ENCODE data around the gene ITGB5. TPM values are rescaled to one million over a fixed set of nuclear protein-coding genes. Genes with fewer than 3 reads are reported as not detected.

ITGB5 gene
- total and polyA plus RNA-seq, 2 donors (not counting 3 experiments of a cell fraction or from before 2014, with no cell fraction given) = 144 to 170 TPM

GRCh38 chr3:124893526-124893925, 6.4 kb upstream of the ITGB5 start:
- Histone ChIP-seq H3K79me2 (ENCODE audit: control insufficient read depth, insufficient read depth, low read length) (no peaks in the 10 kb centered on the region), H3K4me2 (ENCODE audit: insufficient read depth, low read length) (no peak overlapping the region), H3K27ac (ENCODE audit: insufficient read depth, low read depth, low read length) (no peak overlapping the region), H3K4me3 (replicated peaks in 1 of 3; ENCODE audit: insufficient read depth in 1 of 3, low read depth in 1 of 3, low read length in 3 of 3) (no peak overlapping the region), H3K9ac (replicated peaks; ENCODE audit: extremely low read depth, insufficient read depth, low read length) (no peak overlapping the region), H3K9me1 (replicated peaks; ENCODE audit: control insufficient read depth, extremely low read depth, insufficient read depth, low read length) (no peaks in the 10 kb centered on the region), H3K9me3 (replicated peaks; ENCODE audit: control insufficient read depth, insufficient read depth, low read length) (no peaks in the 10 kb centered on the region), H2AFZ (ENCODE audit: low read depth, low read length) (no peak overlapping the region), H3K36me3 (ENCODE audit: control insufficient read depth in 2 of 2, extremely low read depth in 1 of 2, insufficient read depth in 2 of 2, low read length in 2 of 2) (no peaks in the 10 kb centered on the region), H4K20me1 (replicated peaks; ENCODE audit: control insufficient read depth, extremely low read depth, insufficient read depth, low read length) (no peaks in the 10 kb centered on the region), H3K27me3 (ENCODE audit: control insufficient read depth in 2 of 2, insufficient read depth in 2 of 2, low read length in 2 of 2) (no peaks in the 10 kb centered on the region), H3K4me1 (ENCODE audit: control insufficient read depth, extremely low read depth, insufficient read depth, low read length) (no peaks in the 10 kb centered on the region)
- CTCF ChIA-PET = interaction anchor here (7.6 kb wide), 1 partner anchor 107 kb away, joined by 66 read pairs; no protein-coding TSS in a partner anchor
- no TSS peak for BruUV-seq (replicated peaks)
- POLR2A ChIA-PET = no interaction called here
- TF ChIP-seq MYC (IDR thresholded peaks at IDR 0.05; ENCODE audit: low read depth, low read length) = no peak
- no peak for TF ChIP-seq POLR2AphosphoS5 (IDR thresholded peaks at IDR 0.05; ENCODE audit: insufficient read depth, low read depth, low read length)
- DNase-seq (ENCODE audit: low read depth, low spot score) = no peak
- no peak for FAIRE-seq
- dilution Hi-C loops (cut with MboI; ENCODE audit: extremely low pct_ligation_motif_present, low sequenced_read_pairs) = loop anchor here (25.0 kb wide), 1 partner anchor 131 kb away; no protein-coding TSS in a partner anchor
- intact Hi-C loops (cut with micrococcal nuclease) = loop anchor here (5.0 kb wide), 1 partner anchor 629 kb away; the partner anchor contains the start of gene SNX4

GRCh38 chr3:124890573-124891190, 3.5 kb upstream of the ITGB5 start:
- Histone ChIP-seq H3K4me2 (ENCODE audit: insufficient read depth, low read length) (no peak overlapping the region), H3K79me2 (ENCODE audit: control insufficient read depth, insufficient read depth, low read length) (peaks cover 4% of the 10 kb centered on the region), H3K27ac (ENCODE audit: insufficient read depth, low read depth, low read length) (no peak overlapping the region), H3K9me1 (replicated peaks; ENCODE audit: control insufficient read depth, extremely low read depth, insufficient read depth, low read length) (no peaks in the 10 kb centered on the region), H3K27me3 (ENCODE audit: control insufficient read depth in 2 of 2, insufficient read depth in 2 of 2, low read length in 2 of 2) (no peaks in the 10 kb centered on the region), H3K9me3 (replicated peaks; ENCODE audit: control insufficient read depth, insufficient read depth, low read length) (no peaks in the 10 kb centered on the region), H3K36me3 (ENCODE audit: control insufficient read depth in 2 of 2, extremely low read depth in 1 of 2, insufficient read depth in 2 of 2, low read length in 2 of 2) (no peaks in the 10 kb centered on the region), H3K9ac (replicated peaks; ENCODE audit: extremely low read depth, insufficient read depth, low read length) (no peak overlapping the region), H2AFZ (ENCODE audit: low read depth, low read length) (no peak overlapping the region), H3K4me3 (replicated peaks in 1 of 3; ENCODE audit: insufficient read depth in 1 of 3, low read depth in 1 of 3, low read length in 3 of 3) (no peak overlapping the region), H3K4me1 (ENCODE audit: control insufficient read depth, extremely low read depth, insufficient read depth, low read length) (peaks cover 4% of the 10 kb centered on the region), H4K20me1 (replicated peaks; ENCODE audit: control insufficient read depth, extremely low read depth, insufficient read depth, low read length) (no peaks in the 10 kb centered on the region)
- DNase-seq (ENCODE audit: low read depth, low spot score) (no peak), FAIRE-seq (no peak)
- TF ChIP-seq CTCF (IDR thresholded peaks at IDR 0.05; ENCODE audit: extremely low read depth in 1 of 2, insufficient read depth in 1 of 2, low read depth in 1 of 2, low read length in 2 of 2) (no peak), MYC (IDR thresholded peaks at IDR 0.05; ENCODE audit: low read depth, low read length) (no peak), FOS (IDR thresholded peaks at IDR 0.05; ENCODE audit: borderline replicate concordance, insufficient read depth, low read length) (no peak), GATA2 (IDR thresholded peaks at IDR 0.05; ENCODE audit: insufficient read depth, insufficient read length, low read depth, low read length) (no peak), POLR2A (IDR thresholded peaks at IDR 0.05; ENCODE audit: low read depth, low read length) (no peak), POLR2AphosphoS5 (IDR thresholded peaks at IDR 0.05; ENCODE audit: insufficient read depth, low read depth, low read length) (no peak), JUN (IDR thresholded peaks at IDR 0.05; ENCODE audit: borderline replicate concordance, insufficient read depth, insufficient read length, low read depth) (no peak), EZH2 (IDR thresholded peaks at IDR 0.05; ENCODE audit: borderline replicate concordance, low read depth, low read length, severe bottlenecking) (no peak), MAX (IDR thresholded peaks at IDR 0.05; ENCODE audit: insufficient read depth, insufficient read length) (no peak)
- dilution Hi-C loops (cut with MboI; ENCODE audit: extremely low pct_ligation_motif_present, low sequenced_read_pairs) (loop anchor here (25.0 kb wide), 1 partner anchor 128 kb away; no protein-coding TSS in a partner anchor), intact Hi-C loops (cut with micrococcal nuclease) (loop anchor here (5.0 kb wide), 1 partner anchor 632 kb away; the partner anchor contains the start of gene SNX4)
- BruUV-seq (replicated peaks) = no TSS peak
- ChIA-PET POLR2A (no interaction called here), CTCF (interaction anchor here (1.5 to 5.9 kb wide), 4 partner anchors 10 to 129 kb away, joined by 5 to 56 read pairs (median 28); no protein-coding TSS in a partner anchor)

All from endothelial cell of umbilical vein (primary cell).